B cell (primary cell): ENCODE measurements around the gene PLXNB2. TPM values are rescaled to one million over a fixed set of nuclear protein-coding genes. Genes with fewer than 3 reads are reported as not detected.
A peak's percentile ranks its signal among the peaks of the same experiment; 100 is the strongest.

ENCODE experiments used
- ATAC-seq: fragments of 200-7000 bp; cut with Tn5 transposase; one replicate; pipeline ENCODE4 v1.10.0; 2021; ENCODE audit warnings: low read depth, mild to moderate bottlenecking, moderate number of reproducible peaks, moderate library complexity
- CTCF ChIA-PET: fragments of 350-600 bp; sonication (Branson Sonifier 250); formaldehyde crosslinking; loops from one replicate; lab custom pipeline; 2021; ENCODE audit warnings: antibody characterized with exemption, inconsistent platforms; lab: Charles Lee
- POLR2A ChIA-PET: fragments of 350-600 bp; sonication (Branson Sonifier 250); formaldehyde crosslinking; loops from one replicate; lab custom pipeline; 2021; ENCODE audit warnings: antibody characterized with exemption; lab: Charles Lee
- DNase-seq: peaks from one replicate; pipeline ENCODE4 v3.0.0; 2013
- H2AFZ ChIP-seq: 2 replicates; pipeline ENCODE4 v1.6.1; 2012; ENCODE audit warnings: mild to moderate bottlenecking, low read depth, low read length; ENCODE audit not compliant: insufficient read depth, poor library complexity, severe bottlenecking
- H3K27ac ChIP-seq, 2 donors: 1 replicate in 1 of 2; 2 replicates in 1 of 2; pipeline ENCODE4 v1.5.1; 2012 to 2013; ENCODE audit warnings: low read length in 2 of 2, mild to moderate bottlenecking in 2 of 2, moderate library complexity in 1 of 2
- H3K27me3 ChIP-seq, 4 experiments: fragments of 200-600 bp in 1 of 4; sonication (generic) in 1 of 4; replicated peaks in 1 of 4; 1 replicate in 2 of 4; 2 replicates in 2 of 4; pipeline versions ENCODE4 v1.6.1 to v1.7.0; 2013 to 2016; ENCODE audit warnings: low read length in 3 of 4, mild to moderate bottlenecking in 2 of 4, mixed read lengths in 1 of 4, moderate library complexity in 1 of 4; ENCODE audit not compliant: insufficient read depth in 4 of 4, control insufficient read depth in 3 of 4; ENCODE audit errors: control extremely low read depth in 1 of 4
- H3K36me3 ChIP-seq, 2 experiments: replicated peaks in 1 of 2; 1 replicate in 1 of 2; 2 replicates in 1 of 2; pipeline versions ENCODE4 v1.6.1 to v1.7.1; 2013; ENCODE audit warnings: low read length in 1 of 2; ENCODE audit not compliant: insufficient read depth in 2 of 2, control insufficient read depth in 1 of 2; ENCODE audit errors: control extremely low read depth in 1 of 2, extremely low read depth in 1 of 2
- H3K4me1 ChIP-seq, 2 donors: fragments of 200-600 bp in 1 of 2; sonication (generic) in 1 of 2; 1 replicate in 1 of 2; 2 replicates in 1 of 2; pipeline versions ENCODE4 v1.5.1 to v1.6.1; 2013 to 2017; ENCODE audit warnings: low read length in 2 of 2; ENCODE audit not compliant: control insufficient read depth in 2 of 2, insufficient read depth in 2 of 2
- H3K4me2 ChIP-seq: replicated peaks from 2 replicates; pipeline ENCODE3; 2012; ENCODE audit warnings: mild to moderate bottlenecking, low read depth, low read length; ENCODE audit not compliant: poor library complexity, severe bottlenecking
- H3K4me3 ChIP-seq, 5 experiments: fragments of 200-600 bp in 1 of 5; sonication (generic) in 1 of 5; 1 replicate in 3 of 5; 2 replicates in 2 of 5; pipeline versions ENCODE4 v1.5.1 to v1.7.0; 2011 to 2016; ENCODE audit warnings: low read length in 4 of 5, mild to moderate bottlenecking in 4 of 5, low read depth in 2 of 5, control low read depth in 1 of 5, moderate library complexity in 1 of 5; ENCODE audit not compliant: insufficient read depth in 1 of 5; ENCODE audit errors: control extremely low read depth in 1 of 5, extremely low read depth in 1 of 5
- H3K79me2 ChIP-seq: fragments of 200-600 bp; sonication (generic); one replicate; pipeline ENCODE4 v1.6.0; 2016; ENCODE audit warnings: low read length; ENCODE audit not compliant: control insufficient read depth, insufficient read depth
- H3K9ac ChIP-seq: fragments of 200-600 bp; sonication (generic); 2 replicates; pipeline ENCODE4 v1.6.1; 2017; ENCODE audit warnings: mild to moderate bottlenecking, low read length, moderate library complexity
- H3K9me3 ChIP-seq, 3 donors: one replicate each; pipeline versions ENCODE4 v1.6.1 to v1.7.1; 2013; ENCODE audit warnings: low read length in 2 of 3; ENCODE audit not compliant: control insufficient read depth in 2 of 3, insufficient read depth in 1 of 3; ENCODE audit errors: control extremely low read depth in 1 of 3
- H4K20me1 ChIP-seq: 2 replicates; pipeline ENCODE4 v1.6.0; 2012; ENCODE audit warnings: mild to moderate bottlenecking, low read length; ENCODE audit not compliant: insufficient read depth, control insufficient read depth, poor library complexity, severe bottlenecking
- H3K27ac Mint-ChIP-seq: one replicate; pipeline ENCODE4 v1.8.0; 2021; ENCODE audit warnings: mixed read lengths
- H3K27me3 Mint-ChIP-seq: one replicate; pipeline ENCODE4 v1.8.0; 2021; ENCODE audit warnings: mixed read lengths
- H3K4me1 Mint-ChIP-seq: one replicate; pipeline ENCODE4 v1.8.0; 2021; ENCODE audit warnings: mixed read lengths
- H3K4me3 Mint-ChIP-seq: one replicate; pipeline ENCODE4 v1.8.0; 2021; ENCODE audit warnings: mixed read lengths
- H3K9me3 Mint-ChIP-seq: one replicate; pipeline ENCODE4 v1.8.0; 2022; ENCODE audit warnings: mixed read lengths; ENCODE audit not compliant: insufficient read depth
- EZH2 ChIP-seq: IDR thresholded peaks from 2 replicates; pipeline ENCODE4 v1.6.1; 2012; ENCODE audit warnings: borderline replicate concordance, low read depth, mild to moderate bottlenecking, moderate library complexity, low read length; ENCODE audit not compliant: insufficient read depth, poor library complexity, severe bottlenecking
- WGBS: methylation state at CpG from one replicate; pipeline ENCODE4 v1.1.5; 2013; ENCODE audit warnings: missing lambda C conversion rate; ENCODE audit not compliant: insufficient coverage; 5-methylcytosine and 5-hydroxymethylcytosine counted together
- intact Hi-C: fragments of 100-400 bp; cut with micrococcal nuclease; formaldehyde crosslinking; loops from one replicate; pipeline ENCODE4 v1.10.0; 2022
- polyA plus RNA-seq: library from polyadenylated mRNA; depleted of rRNA; stranded (reverse); fragments of >200 nt; gene quantifications from 2 replicates; pipeline ENCODE4 v1.2.3, GENCODE V29; 2012
- total RNA-seq, 2 donors: library from RNA; stranded (reverse); fragments of 120-200 nt in 1 of 2; gene quantifications; 1 replicate in 1 of 2; 2 replicates in 1 of 2; pipeline versions ENCODE4 v1.2.3 to v1.2.4, GENCODE V29; 2013 to 2022
- TF ChIP-seq, protein P1 (sequence below): fragments of 200-600 bp; IDR thresholded peaks from one replicate; pipeline ENCODE4 v1.8.0; 2022; ENCODE audit warnings: antibody characterized with exemption, mild to moderate bottlenecking

PLXNB2 gene
- total and polyA plus RNA-seq, 2 donors (not counting 1 experiment from before 2014, with no cell fraction given) = 5.2 to 31.4 TPM

DNA sequence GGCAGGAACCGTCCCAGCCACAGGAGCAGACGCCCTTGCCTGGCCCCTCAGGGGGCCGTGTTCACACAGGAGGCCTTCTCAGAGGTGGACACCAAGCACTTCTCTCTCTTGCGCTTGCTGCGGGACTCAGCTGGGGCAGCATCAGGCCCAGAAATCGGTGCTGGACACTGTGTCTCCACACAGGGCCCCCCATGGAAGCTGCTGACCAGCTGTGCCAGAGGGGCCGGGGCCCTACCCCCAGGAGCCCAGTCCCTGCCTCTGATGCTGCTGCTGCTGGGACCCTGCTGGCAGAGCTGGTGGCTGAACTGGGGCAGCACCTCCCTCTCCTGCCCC lies 4.0 kb downstream of the PLXNB2 start:
- TF ChIP-seq, protein P1, sequence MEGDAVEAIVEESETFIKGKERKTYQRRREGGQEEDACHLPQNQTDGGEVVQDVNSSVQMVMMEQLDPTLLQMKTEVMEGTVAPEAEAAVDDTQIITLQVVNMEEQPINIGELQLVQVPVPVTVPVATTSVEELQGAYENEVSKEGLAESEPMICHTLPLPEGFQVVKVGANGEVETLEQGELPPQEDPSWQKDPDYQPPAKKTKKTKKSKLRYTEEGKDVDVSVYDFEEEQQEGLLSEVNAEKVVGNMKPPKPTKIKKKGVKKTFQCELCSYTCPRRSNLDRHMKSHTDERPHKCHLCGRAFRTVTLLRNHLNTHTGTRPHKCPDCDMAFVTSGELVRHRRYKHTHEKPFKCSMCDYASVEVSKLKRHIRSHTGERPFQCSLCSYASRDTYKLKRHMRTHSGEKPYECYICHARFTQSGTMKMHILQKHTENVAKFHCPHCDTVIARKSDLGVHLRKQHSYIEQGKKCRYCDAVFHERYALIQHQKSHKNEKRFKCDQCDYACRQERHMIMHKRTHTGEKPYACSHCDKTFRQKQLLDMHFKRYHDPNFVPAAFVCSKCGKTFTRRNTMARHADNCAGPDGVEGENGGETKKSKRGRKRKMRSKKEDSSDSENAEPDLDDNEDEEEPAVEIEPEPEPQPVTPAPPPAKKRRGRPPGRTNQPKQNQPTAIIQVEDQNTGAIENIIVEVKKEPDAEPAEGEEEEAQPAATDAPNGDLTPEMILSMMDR = no peak
- no peak for TF ChIP-seq EZH2
- H3K4me3 ChIP-seq = no peak overlapping the region
- ChIA-PET CTCF (interaction anchor here (0.9 to 3.1 kb wide), 7 partner anchors 9 to 39 kb away, joined by 3 to 19 read pairs (median 6); partner anchors contain the start of gene DENND6B), POLR2A (interaction anchor here (0.5 to 7.5 kb wide), 3 partner anchors 10 to 166 kb away, joined by 3 to 61 read pairs (median 53); no protein-coding TSS in a partner anchor)
- no peak overlapping the region for H3K27ac ChIP-seq
- H3K9me3 ChIP-seq = peaks cover 0 to 7% (median 0%) of the 10 kb centered on the region in 3 donors
- Mint-ChIP-seq H3K27ac (peak overlapping the region; percentile 32), H3K27me3 (peaks cover 5% of the 10 kb centered on the region), H3K4me3 (peak overlapping the region; percentile 26), H3K9me3 (no peaks in the 10 kb centered on the region), H3K4me1 (peaks cover 59% of the 10 kb centered on the region)
- H3K9ac ChIP-seq = no peak overlapping the region
- intact Hi-C loops = no loop called here
- ATAC-seq = no peak
- H3K4me1 ChIP-seq = peaks cover 83 to 88% of the 10 kb centered on the region in 2 donors
- peaks cover 0 to 33% (median 8%) of the 10 kb centered on the region in 4 experiments for H3K27me3 ChIP-seq
- H2AFZ ChIP-seq = no peak overlapping the region
- peak overlapping the region; percentile 95 for H3K4me2 ChIP-seq
- H3K79me2 ChIP-seq = no peaks in the 10 kb centered on the region
- no peaks in the 10 kb centered on the region for H3K36me3 ChIP-seq
- no peak for DNase-seq
- 45% methylated on average over 7 of the region's 7 CpGs for WGBS
- H4K20me1 ChIP-seq = no peaks in the 10 kb centered on the region

DNA sequence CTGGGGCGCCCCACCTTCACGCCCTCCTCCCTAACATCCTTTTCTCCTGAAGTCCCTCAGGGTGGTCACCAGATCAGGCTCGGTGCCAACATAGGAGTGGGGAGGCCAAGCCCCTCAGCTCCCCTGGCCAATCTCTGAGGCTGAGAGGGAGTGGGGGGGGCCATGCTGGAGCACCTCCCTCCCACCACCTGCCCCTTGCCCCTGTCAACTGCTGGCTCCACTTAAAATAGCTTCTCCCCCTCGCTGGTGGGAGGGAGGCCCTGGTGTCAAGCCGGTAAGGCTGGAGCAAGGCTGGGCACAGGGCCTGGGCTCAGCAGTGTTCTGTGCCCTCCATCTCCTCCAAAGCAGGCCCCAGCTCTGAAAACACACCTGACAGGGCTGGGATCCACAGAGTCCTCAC lies 4.9 kb downstream of the PLXNB2 start:
- peaks cover 60% of the 10 kb centered on the region for H3K4me1 Mint-ChIP-seq
- H3K79me2 ChIP-seq = no peaks in the 10 kb centered on the region
- intact Hi-C loops = no loop called here
- H4K20me1 ChIP-seq = no peaks in the 10 kb centered on the region
- ATAC-seq (no peak), DNase-seq (no peak)
- H3K27ac Mint-ChIP-seq = peak overlapping the region; percentile 70
- H3K9me3 ChIP-seq = peaks cover 0 to 7% (median 0%) of the 10 kb centered on the region in 3 donors
- ChIA-PET CTCF (interaction anchor here (1.4 to 2.4 kb wide), 4 partner anchors 9 to 22 kb away, joined by 3 to 7 read pairs (median 5); no protein-coding TSS in a partner anchor), POLR2A (interaction anchor here (1.1 to 7.5 kb wide), 3 partner anchors 9 to 23 kb away, joined by 3 to 61 read pairs (median 53); no protein-coding TSS in a partner anchor)
- H3K4me2 ChIP-seq = peak overlapping the region; percentile 95
- no peak overlapping the region for H3K9ac ChIP-seq
- peak overlapping the region; percentile 26 for H3K4me3 Mint-ChIP-seq
- H2AFZ ChIP-seq = no peak overlapping the region
- WGBS = 36% methylated on average over 3 of the region's 5 CpGs
- no peaks in the 10 kb centered on the region for H3K36me3 ChIP-seq
- peaks cover 0 to 28% (median 9%) of the 10 kb centered on the region in 4 experiments for H3K27me3 ChIP-seq
- H3K4me1 ChIP-seq = peaks cover 75 to 81% of the 10 kb centered on the region in 2 donors
- H3K27me3 Mint-ChIP-seq = peaks cover 10% of the 10 kb centered on the region
- no peak overlapping the region for H3K27ac ChIP-seq
- no peaks in the 10 kb centered on the region for H3K9me3 Mint-ChIP-seq
- TF ChIP-seq, protein P1 = no peak
- TF ChIP-seq EZH2 = no peak
- no peak overlapping the region for H3K4me3 ChIP-seq
